CD4-positive, alpha-beta T cell treated with Interleukin-2 at 100 ng/mL for 4 hours (primary cell): ENCODE data around the gene GPR137C.

Experiments
- DNase-seq: peaks from one replicate; pipeline ENCODE4 v3.0.0-alpha.2; 2020; ENCODE audit warnings: low spot score

GPR137C gene

DNA sequence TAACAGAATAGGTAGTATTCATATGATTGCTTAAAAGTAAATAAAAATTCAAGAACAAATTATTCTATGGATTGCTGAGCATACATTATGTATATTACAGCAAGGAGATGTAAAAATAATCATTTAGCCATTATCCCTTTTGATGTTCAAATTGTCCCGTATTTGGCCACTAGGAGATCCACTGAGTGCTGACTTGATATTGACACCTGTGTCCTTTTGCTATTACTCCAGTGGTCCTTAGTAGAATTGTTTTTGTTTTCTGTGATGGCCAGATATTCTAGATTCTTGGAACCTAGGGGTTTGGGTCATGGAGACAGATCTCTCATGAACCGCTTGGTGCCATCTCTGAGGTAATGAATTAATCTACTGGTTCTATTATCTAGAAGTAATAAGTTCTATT is 126.0 kb downstream of the GPR137C start:
- DNase-seq = peak; percentile 13

DNA sequence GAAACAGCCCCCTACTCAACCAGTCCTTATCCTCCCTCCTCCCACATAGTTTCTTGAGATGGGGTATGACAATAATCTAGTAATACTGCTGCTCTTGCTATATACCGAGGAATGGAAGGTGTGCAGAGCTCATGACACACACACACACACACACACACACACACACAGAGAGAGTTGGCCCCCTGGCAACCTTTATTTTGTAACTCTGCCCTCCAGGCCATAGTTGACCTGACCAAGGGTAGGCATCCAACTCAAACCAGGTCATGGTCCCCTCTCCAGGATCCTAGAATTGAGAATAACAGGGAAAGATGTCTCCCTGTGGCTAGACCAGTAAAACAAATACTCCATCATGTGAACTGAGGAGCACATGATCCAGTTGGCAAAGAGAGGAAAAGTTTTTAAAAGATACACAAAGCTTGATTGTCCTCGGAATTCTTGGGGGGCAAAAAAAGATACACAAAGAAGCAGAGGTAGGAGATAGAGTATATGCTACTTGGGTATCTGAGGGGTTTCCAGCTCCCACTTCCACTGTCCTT is 131.4 kb downstream of the GPR137C start:
- DNase-seq = no peak

DNA sequence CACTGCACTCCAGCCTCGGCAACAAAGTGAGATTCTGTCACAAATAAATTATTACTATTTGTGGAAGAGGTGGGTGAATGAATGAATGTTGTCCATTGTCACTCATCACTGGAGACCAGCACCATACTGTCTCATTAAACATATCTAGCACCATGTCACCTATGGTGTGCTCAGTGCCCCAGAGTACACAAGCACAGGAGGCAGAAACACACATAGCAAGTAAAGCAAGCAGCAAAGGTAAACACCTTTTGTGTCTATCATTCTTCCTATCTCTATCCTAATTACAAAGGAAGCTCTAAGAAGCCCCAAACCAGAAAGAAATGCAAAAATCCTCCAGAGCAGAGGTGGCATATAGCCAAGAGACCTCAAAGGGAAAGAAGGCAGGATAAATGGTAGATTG is 133.5 kb downstream of the GPR137C start:
- no peak for DNase-seq
